Thymus (tissue), 11 donors: Measurements from ENCODE around the gene RALGDS. TPM values are rescaled to one million over a fixed set of nuclear protein-coding genes. Genes with fewer than 3 reads are reported as not detected.

Experiments
- DNase-seq, 9 donors: peaks; one replicate each; pipeline ENCODE4 v3.0.0-alpha.2; 2013; ENCODE audit warnings: low spot score in 9 of 9, low read depth in 6 of 9, missing footprints in 1 of 9
- H3K27ac ChIP-seq, 2 donors: one replicate each; pipeline ENCODE4 v1.5.1; 2013; ENCODE audit warnings: control low read depth in 1 of 2, low read depth in 1 of 2, low read length in 1 of 2, mild to moderate bottlenecking in 1 of 2, moderate library complexity in 1 of 2
- H3K27me3 ChIP-seq, 2 donors: one replicate each; pipeline ENCODE4 v1.5.1; 2013; ENCODE audit warnings: low read length in 1 of 2; ENCODE audit not compliant: control insufficient read depth in 2 of 2, insufficient read depth in 1 of 2
- H3K36me3 ChIP-seq, 2 donors: one replicate each; pipeline ENCODE4 v1.5.1; 2013; ENCODE audit warnings: low read length in 1 of 2, mild to moderate bottlenecking in 1 of 2, moderate library complexity in 1 of 2; ENCODE audit not compliant: control insufficient read depth in 2 of 2, insufficient read depth in 2 of 2
- H3K4me1 ChIP-seq, 2 donors: one replicate each; pipeline ENCODE4 v1.5.1; 2013; ENCODE audit warnings: low read length in 2 of 2; ENCODE audit not compliant: control insufficient read depth in 2 of 2, insufficient read depth in 2 of 2
- H3K4me3 ChIP-seq, 2 donors: one replicate each; pipeline ENCODE4 v1.5.1; 2013; ENCODE audit warnings: low read length in 2 of 2, control low read depth in 1 of 2, mild to moderate bottlenecking in 1 of 2
- H3K9me3 ChIP-seq, 2 donors: one replicate each; pipeline ENCODE4 v1.5.1; 2013; ENCODE audit warnings: low read length in 1 of 2, mild to moderate bottlenecking in 1 of 2; ENCODE audit not compliant: control insufficient read depth in 2 of 2, insufficient read depth in 1 of 2
- WGBS: extraction: QIAGEN DNeasy Blood & Tissue Kit; methylation state at CpG from one replicate; pipeline ENCODE4 v1.1.7; 2013; 5-methylcytosine and 5-hydroxymethylcytosine counted together
- polyA plus RNA-seq: library from polyadenylated mRNA; stranded (reverse); fragments of 200-250 nt; gene quantifications from one replicate; pipeline ENCODE4 v1.2.3, GENCODE V29; 2013
- total RNA-seq: library from RNA; stranded (reverse); fragments of 120-200 nt; gene quantifications from one replicate; pipeline ENCODE4 v1.2.4, GENCODE V29; 2013
- donor health status: healthy.

RALGDS gene
- total and polyA plus RNA-seq, 2 donors = 25.9 to 42.1 TPM

DNA sequence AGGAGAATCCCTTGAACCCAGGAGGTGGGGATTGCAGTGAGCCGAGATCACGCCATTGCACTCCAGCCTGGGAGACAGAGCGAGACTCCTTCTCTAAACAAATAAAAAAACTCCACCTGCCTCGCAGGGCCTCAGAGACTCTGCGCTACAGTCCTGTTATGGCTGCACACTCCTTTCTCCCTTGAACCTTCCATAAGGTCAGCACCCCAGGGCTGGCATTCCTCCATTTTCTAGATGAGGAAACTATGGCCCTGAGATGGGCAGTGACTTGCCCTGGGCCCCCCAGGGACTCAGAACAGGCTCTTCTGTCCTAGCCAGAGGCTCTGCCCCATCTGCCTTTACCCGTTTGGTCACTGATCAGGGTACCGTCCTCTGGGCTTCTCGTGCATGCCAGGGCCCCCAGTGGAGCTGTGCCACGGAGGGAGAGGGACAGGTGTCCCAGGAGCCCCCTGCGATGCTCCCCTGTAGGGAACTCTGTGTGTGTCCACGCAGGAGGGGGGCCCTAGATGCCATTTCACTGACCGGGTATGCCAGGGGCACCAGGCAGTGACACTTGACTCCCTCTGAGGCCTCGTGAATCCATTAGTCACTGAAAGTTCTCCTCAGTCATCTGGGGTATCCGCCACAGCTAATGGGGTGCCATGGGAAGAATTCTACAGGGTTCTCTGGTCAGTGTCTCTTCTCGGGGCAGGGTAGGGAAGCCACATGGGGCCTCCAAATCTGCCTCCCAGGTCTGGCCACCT, 16.2 kb downstream of the RALGDS start:
- H3K27me3 ChIP-seq = no peaks in the 10 kb centered on the region
- no peaks in the 10 kb centered on the region for H3K4me1 ChIP-seq
- H3K4me3 ChIP-seq = no peak overlapping the region
- 91% methylated on average over 15 of the region's 15 CpGs for WGBS
- no peak for DNase-seq
- no peak overlapping the region for H3K27ac ChIP-seq
- no peaks in the 10 kb centered on the region for H3K9me3 ChIP-seq
- peaks cover 79 to 81% of the 10 kb centered on the region in 2 donors for H3K36me3 ChIP-seq

- Histone ChIP-seq H3K27me3 (no peaks in the 10 kb centered on the region), H3K9me3 (no peaks in the 10 kb centered on the region), H3K4me3 (no peak overlapping the region), H3K36me3 (peaks cover 75 to 78% of the 10 kb centered on the region in 2 donors), H3K4me1 (no peaks in the 10 kb centered on the region), H3K27ac (no peak overlapping the region)
- no peak for DNase-seq
- 95% methylated on average over 12 of the region's 12 CpGs for WGBS
These were observed 17.0 kb downstream of the RALGDS start for GRCh38 chr9:133103987-133104505.

GRCh38 chr9:133103183-133103986, 17.7 kb downstream of the RALGDS start:
- peak in 2 of 9 donors; percentile 46 to 50 for DNase-seq
- H3K4me3 ChIP-seq = no peak overlapping the region
- no peaks in the 10 kb centered on the region for H3K4me1 ChIP-seq
- 83% methylated on average over 14 of the region's 14 CpGs for WGBS
- H3K27ac ChIP-seq = no peak overlapping the region
- peaks cover 70 to 79% of the 10 kb centered on the region in 2 donors for H3K36me3 ChIP-seq
- H3K9me3 ChIP-seq = no peaks in the 10 kb centered on the region
- no peaks in the 10 kb centered on the region for H3K27me3 ChIP-seq

GRCh38 chr9:133102190-133103021, 18.6 kb downstream of the RALGDS start:
- Histone ChIP-seq H3K36me3 (peaks cover 70 to 78% of the 10 kb centered on the region in 2 donors), H3K4me3 (no peak overlapping the region), H3K27me3 (no peaks in the 10 kb centered on the region), H3K27ac (no peak overlapping the region), H3K4me1 (no peaks in the 10 kb centered on the region), H3K9me3 (peaks cover 0 to 6% of the 10 kb centered on the region in 2 donors)
- no peak for DNase-seq
- 98% methylated on average over 21 of the region's 21 CpGs for WGBS

DNA sequence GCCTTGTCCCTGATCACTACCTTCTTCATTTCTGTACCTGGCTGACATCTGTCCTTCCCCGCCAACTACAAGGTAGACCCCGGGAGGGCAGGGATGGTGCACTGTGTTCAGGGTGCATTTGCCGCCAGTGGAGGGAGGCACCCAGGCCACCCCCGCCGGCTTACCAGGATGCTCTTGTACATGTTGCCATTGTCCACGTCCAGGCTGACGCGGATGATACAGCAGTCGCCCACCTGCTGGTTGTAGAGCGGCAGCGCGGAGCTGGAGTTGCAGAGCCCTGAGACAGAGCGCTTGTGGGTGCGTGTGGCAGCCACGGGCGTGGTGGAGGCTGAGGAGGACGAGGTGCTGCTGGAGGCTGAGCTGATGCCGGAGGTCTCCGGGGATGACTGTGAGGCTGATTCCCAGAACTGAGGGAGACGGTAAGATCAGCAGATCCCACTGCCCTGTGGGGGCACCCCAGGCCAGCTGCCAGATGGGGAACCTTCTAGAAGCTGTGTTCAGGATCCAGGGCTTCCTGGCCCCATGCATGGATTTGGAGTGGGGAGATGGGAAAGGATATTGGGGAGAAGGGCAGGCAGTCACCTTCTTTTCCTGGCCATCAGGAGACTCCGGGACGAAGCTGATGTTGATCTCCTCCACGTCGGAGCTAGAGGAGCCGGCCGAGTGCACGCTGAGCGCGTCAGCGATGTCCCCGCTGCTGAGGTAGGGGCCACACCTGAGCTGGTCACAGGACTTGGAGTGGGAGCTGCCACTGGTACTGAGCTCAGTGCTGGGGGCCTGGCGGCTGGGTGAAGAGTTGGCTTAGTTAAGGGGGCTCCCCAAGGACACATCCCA, 19.5 kb downstream of the RALGDS start:
- Histone ChIP-seq H3K27ac (no peak overlapping the region), H3K9me3 (peaks cover 0 to 10% of the 10 kb centered on the region in 2 donors), H3K27me3 (no peaks in the 10 kb centered on the region), H3K36me3 (peaks cover 63 to 72% of the 10 kb centered on the region in 2 donors), H3K4me3 (no peak overlapping the region), H3K4me1 (no peaks in the 10 kb centered on the region)
- WGBS = 99% methylated on average over 32 of the region's 32 CpGs
- no peak for DNase-seq

- WGBS = 98% methylated on average over 13 of the region's 13 CpGs
- no peak overlapping the region for H3K27ac ChIP-seq
- H3K36me3 ChIP-seq = peaks cover 58 to 67% of the 10 kb centered on the region in 2 donors
- no peak overlapping the region for H3K4me3 ChIP-seq
- no peak for DNase-seq
- no peaks in the 10 kb centered on the region for H3K27me3 ChIP-seq
- H3K9me3 ChIP-seq = peaks cover 0 to 11% of the 10 kb centered on the region in 2 donors
- no peaks in the 10 kb centered on the region for H3K4me1 ChIP-seq
These were observed 20.3 kb downstream of the RALGDS start for GRCh38 chr9:133100506-133101355.

- Histone ChIP-seq H3K27me3 (no peaks in the 10 kb centered on the region), H3K4me1 (no peaks in the 10 kb centered on the region), H3K4me3 (no peak overlapping the region), H3K9me3 (peaks cover 0 to 15% of the 10 kb centered on the region in 2 donors), H3K27ac (no peak overlapping the region), H3K36me3 (peaks cover 54 to 62% of the 10 kb centered on the region in 2 donors)
- DNase-seq = no peak
- WGBS = 98% methylated on average over 12 of the region's 12 CpGs
These were observed 21.1 kb downstream of the RALGDS start for GRCh38 chr9:133099726-133100505.
